ENCODE results near the gene STAB1. TPM values are rescaled to one million over a fixed set of nuclear protein-coding genes. Genes with fewer than 3 reads are reported as not detected.

STAB1 gene
- total and polyA plus RNA-seq, 2 experiments from 2014 or later = 0.90 to 1.9 TPM

- peaks cover 10% of the 10 kb centered on the region; the same call in 1 of the 2 replicates for H3K36me3 ChIP-seq (ENCODE audit: insufficient read depth)
- no peak for ATAC-seq
- H3K27ac ChIP-seq (ENCODE audit: low read depth) = no peak overlapping the region
- no peaks in the 10 kb centered on the region for H3K27me3 ChIP-seq (ENCODE audit: insufficient read depth)
- H2AFZ ChIP-seq = no peak overlapping the region
- H3F3A ChIP-seq (replicated peaks; ENCODE audit: low read depth) = no peaks in the 10 kb centered on the region
- H3K4me2 ChIP-seq = no peak overlapping the region
- no peaks in the 10 kb centered on the region for H3K4me1 ChIP-seq (ENCODE audit: insufficient read depth)
- no peak for TF ChIP-seq ZNF331 (CRISPR knock-in tag; IDR thresholded peaks at IDR 0.05; ENCODE audit: low read depth)
- no peak for TF ChIP-seq CREB1 (CRISPR knock-in tag; IDR thresholded peaks at IDR 0.05; ENCODE audit: low read depth)
- TF ChIP-seq NANOG (IDR thresholded peaks at IDR 0.05; ENCODE audit: borderline replicate concordance) = no peak
- no peak for TF ChIP-seq ZNF114 (CRISPR knock-in tag; IDR thresholded peaks at IDR 0.05)
- TF ChIP-seq, protein P1, sequence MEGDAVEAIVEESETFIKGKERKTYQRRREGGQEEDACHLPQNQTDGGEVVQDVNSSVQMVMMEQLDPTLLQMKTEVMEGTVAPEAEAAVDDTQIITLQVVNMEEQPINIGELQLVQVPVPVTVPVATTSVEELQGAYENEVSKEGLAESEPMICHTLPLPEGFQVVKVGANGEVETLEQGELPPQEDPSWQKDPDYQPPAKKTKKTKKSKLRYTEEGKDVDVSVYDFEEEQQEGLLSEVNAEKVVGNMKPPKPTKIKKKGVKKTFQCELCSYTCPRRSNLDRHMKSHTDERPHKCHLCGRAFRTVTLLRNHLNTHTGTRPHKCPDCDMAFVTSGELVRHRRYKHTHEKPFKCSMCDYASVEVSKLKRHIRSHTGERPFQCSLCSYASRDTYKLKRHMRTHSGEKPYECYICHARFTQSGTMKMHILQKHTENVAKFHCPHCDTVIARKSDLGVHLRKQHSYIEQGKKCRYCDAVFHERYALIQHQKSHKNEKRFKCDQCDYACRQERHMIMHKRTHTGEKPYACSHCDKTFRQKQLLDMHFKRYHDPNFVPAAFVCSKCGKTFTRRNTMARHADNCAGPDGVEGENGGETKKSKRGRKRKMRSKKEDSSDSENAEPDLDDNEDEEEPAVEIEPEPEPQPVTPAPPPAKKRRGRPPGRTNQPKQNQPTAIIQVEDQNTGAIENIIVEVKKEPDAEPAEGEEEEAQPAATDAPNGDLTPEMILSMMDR (conservative IDR thresholded peaks at IDR 0.05; ENCODE audit: low read depth in 2 of 2) = no peak
- TF ChIP-seq EZH2phosphoT487 (IDR thresholded peaks at IDR 0.05; ENCODE audit: unreplicated experiment) = no peak
- no peak for TF ChIP-seq ZNF462 (CRISPR knock-in tag; IDR thresholded peaks at IDR 0.05)
- TF ChIP-seq JUNB (IDR thresholded peaks at IDR 0.05; ENCODE audit: unreplicated experiment) = no peak
- TF ChIP-seq POLR2AphosphoS5 (IDR thresholded peaks at IDR 0.05; ENCODE audit: low read depth) = no peak
- no peak for TF ChIP-seq STAT1 (IDR thresholded peaks at IDR 0.05; ENCODE audit: unreplicated experiment)
- no peak for TF ChIP-seq EZH2 (IDR thresholded peaks at IDR 0.05; ENCODE audit: low read depth, unreplicated experiment)
- TF ChIP-seq, protein P2, sequence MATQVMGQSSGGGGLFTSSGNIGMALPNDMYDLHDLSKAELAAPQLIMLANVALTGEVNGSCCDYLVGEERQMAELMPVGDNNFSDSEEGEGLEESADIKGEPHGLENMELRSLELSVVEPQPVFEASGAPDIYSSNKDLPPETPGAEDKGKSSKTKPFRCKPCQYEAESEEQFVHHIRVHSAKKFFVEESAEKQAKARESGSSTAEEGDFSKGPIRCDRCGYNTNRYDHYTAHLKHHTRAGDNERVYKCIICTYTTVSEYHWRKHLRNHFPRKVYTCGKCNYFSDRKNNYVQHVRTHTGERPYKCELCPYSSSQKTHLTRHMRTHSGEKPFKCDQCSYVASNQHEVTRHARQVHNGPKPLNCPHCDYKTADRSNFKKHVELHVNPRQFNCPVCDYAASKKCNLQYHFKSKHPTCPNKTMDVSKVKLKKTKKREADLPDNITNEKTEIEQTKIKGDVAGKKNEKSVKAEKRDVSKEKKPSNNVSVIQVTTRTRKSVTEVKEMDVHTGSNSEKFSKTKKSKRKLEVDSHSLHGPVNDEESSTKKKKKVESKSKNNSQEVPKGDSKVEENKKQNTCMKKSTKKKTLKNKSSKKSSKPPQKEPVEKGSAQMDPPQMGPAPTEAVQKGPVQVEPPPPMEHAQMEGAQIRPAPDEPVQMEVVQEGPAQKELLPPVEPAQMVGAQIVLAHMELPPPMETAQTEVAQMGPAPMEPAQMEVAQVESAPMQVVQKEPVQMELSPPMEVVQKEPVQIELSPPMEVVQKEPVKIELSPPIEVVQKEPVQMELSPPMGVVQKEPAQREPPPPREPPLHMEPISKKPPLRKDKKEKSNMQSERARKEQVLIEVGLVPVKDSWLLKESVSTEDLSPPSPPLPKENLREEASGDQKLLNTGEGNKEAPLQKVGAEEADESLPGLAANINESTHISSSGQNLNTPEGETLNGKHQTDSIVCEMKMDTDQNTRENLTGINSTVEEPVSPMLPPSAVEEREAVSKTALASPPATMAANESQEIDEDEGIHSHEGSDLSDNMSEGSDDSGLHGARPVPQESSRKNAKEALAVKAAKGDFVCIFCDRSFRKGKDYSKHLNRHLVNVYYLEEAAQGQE (IDR thresholded peaks at IDR 0.05; ENCODE audit: unreplicated experiment) = no peak
- TF ChIP-seq ETS1 (IDR thresholded peaks at IDR 0.05) = no peak
- Mint-ChIP-seq H3K4me3 (no peak overlapping the region), H3K9me3 (no peaks in the 10 kb centered on the region), H3K36me3 (ENCODE audit: low read depth) (peaks cover 48% of the 10 kb centered on the region), H3K27me3 (ENCODE audit: insufficient read depth, low read depth, poor library complexity) (peaks cover 10% of the 10 kb centered on the region), H3K27ac (peak overlapping the region; percentile 44; the same call in 1 of the 2 replicates), H3K4me1 (no peaks in the 10 kb centered on the region)
- no peaks in the 10 kb centered on the region for H3K9me2 ChIP-seq (ENCODE audit: insufficient read depth)
- no peaks in the 10 kb centered on the region for H3K79me2 ChIP-seq (replicated peaks; ENCODE audit: insufficient read depth)
- DNase-seq (ENCODE audit: low spot score) = no peak
- no peaks in the 10 kb centered on the region; the same call in 1 of the 2 replicates for H4K20me1 ChIP-seq (replicated peaks; ENCODE audit: insufficient read depth)
- H3K4me3 ChIP-seq = no peak overlapping the region
These were observed 29.2 kb downstream of the STAB1 start for GRCh38 chr3:52524258-52524751.
